ENCODE measurements around the gene ADAMTS2.

ADAMTS2 gene

GRCh38 chr5:179188636-179189035 lies 156.6 kb downstream of the ADAMTS2 start:
- Histone ChIP-seq H3K27ac (ENCODE audit: low read depth, low read length) (no peak overlapping the region), H3F3A (ENCODE audit: insufficient read depth) (no peaks in the 10 kb centered on the region), H2AFZ (ENCODE audit: low read depth, low read length, severe bottlenecking) (no peak overlapping the region), H3K4me3 (ENCODE audit: insufficient read depth, low read length, poor library complexity, severe bottlenecking) (no peak overlapping the region), H3K79me2 (ENCODE audit: insufficient read depth, low read length) (no peaks in the 10 kb centered on the region), H3K27me3 (ENCODE audit: low read length) (no peaks in the 10 kb centered on the region), H3K4me2 (ENCODE audit: low read depth, low read length, poor library complexity, severe bottlenecking) (no peak overlapping the region), H3K9ac (ENCODE audit: low read length) (no peak overlapping the region), H4K20me1 (ENCODE audit: low read depth, low read length) (no peaks in the 10 kb centered on the region), H3K36me3 (ENCODE audit: low read length) (no peaks in the 10 kb centered on the region), H3K9me2 (replicated peaks; ENCODE audit: insufficient read depth, low read length) (no peaks in the 10 kb centered on the region), H3K9me3 (ENCODE audit: insufficient read depth, low read length) (no peaks in the 10 kb centered on the region)
- no peak for TF ChIP-seq CTCF (IDR thresholded peaks at IDR 0.05; ENCODE audit: insufficient read depth, low read length, poor library complexity, severe bottlenecking)
- TF ChIP-seq EZH2phosphoT487 (conservative IDR thresholded peaks at IDR 0.05; ENCODE audit: low read length) = no peak

GRCh38 chr5:179187681-179188575 lies 157.3 kb downstream of the ADAMTS2 start:
- no peaks in the 10 kb centered on the region for H3F3A ChIP-seq (ENCODE audit: insufficient read depth)
- no peak for TF ChIP-seq EZH2phosphoT487 (conservative IDR thresholded peaks at IDR 0.05; ENCODE audit: low read length)
- no peak for TF ChIP-seq CTCF (IDR thresholded peaks at IDR 0.05; ENCODE audit: insufficient read depth, low read length, poor library complexity, severe bottlenecking)
- no peaks in the 10 kb centered on the region for H3K9me2 ChIP-seq (replicated peaks; ENCODE audit: insufficient read depth, low read length)
- H3K27ac ChIP-seq (ENCODE audit: low read depth, low read length) = no peak overlapping the region
- H3K9ac ChIP-seq (ENCODE audit: low read length) = no peak overlapping the region
- H3K36me3 ChIP-seq (ENCODE audit: low read length) = no peaks in the 10 kb centered on the region
- H3K9me3 ChIP-seq (ENCODE audit: insufficient read depth, low read length) = no peaks in the 10 kb centered on the region
- no peaks in the 10 kb centered on the region for H4K20me1 ChIP-seq (ENCODE audit: low read depth, low read length)
- no peak overlapping the region for H3K4me2 ChIP-seq (ENCODE audit: low read depth, low read length, poor library complexity, severe bottlenecking)
- no peaks in the 10 kb centered on the region for H3K27me3 ChIP-seq (ENCODE audit: low read length)
- H2AFZ ChIP-seq (ENCODE audit: low read depth, low read length, severe bottlenecking) = no peak overlapping the region
- no peak overlapping the region for H3K4me3 ChIP-seq (ENCODE audit: insufficient read depth, low read length, poor library complexity, severe bottlenecking)
- H3K79me2 ChIP-seq (ENCODE audit: insufficient read depth, low read length) = no peaks in the 10 kb centered on the region

- no peaks in the 10 kb centered on the region for H3K79me2 ChIP-seq (ENCODE audit: insufficient read depth, low read length)
- H3K36me3 ChIP-seq (ENCODE audit: low read length) = no peaks in the 10 kb centered on the region
- no peak overlapping the region for H3K4me3 ChIP-seq (ENCODE audit: insufficient read depth, low read length, poor library complexity, severe bottlenecking)
- H3K27me3 ChIP-seq (ENCODE audit: low read length) = no peaks in the 10 kb centered on the region
- no peak for TF ChIP-seq CTCF (IDR thresholded peaks at IDR 0.05; ENCODE audit: insufficient read depth, low read length, poor library complexity, severe bottlenecking)
- TF ChIP-seq EZH2phosphoT487 (conservative IDR thresholded peaks at IDR 0.05; ENCODE audit: low read length) = no peak
- H3F3A ChIP-seq (ENCODE audit: insufficient read depth) = no peaks in the 10 kb centered on the region
- no peak overlapping the region for H3K27ac ChIP-seq (ENCODE audit: low read depth, low read length)
- H3K9me3 ChIP-seq (ENCODE audit: insufficient read depth, low read length) = no peaks in the 10 kb centered on the region
- H2AFZ ChIP-seq (ENCODE audit: low read depth, low read length, severe bottlenecking) = no peak overlapping the region
- no peak overlapping the region for H3K4me2 ChIP-seq (ENCODE audit: low read depth, low read length, poor library complexity, severe bottlenecking)
- H3K9ac ChIP-seq (ENCODE audit: low read length) = no peak overlapping the region
- no peaks in the 10 kb centered on the region for H3K9me2 ChIP-seq (replicated peaks; ENCODE audit: insufficient read depth, low read length)
- no peaks in the 10 kb centered on the region for H4K20me1 ChIP-seq (ENCODE audit: low read depth, low read length)
Measured at GRCh38 chr5:179187229-179187678, 158.0 kb downstream of the ADAMTS2 start.
